Stimulated activated CD8-positive, alpha-beta memory T cell treated with anti-CD3 and anti-CD28 coated beads, Interleukin-12 subunit alpha, Interleukin-12 subunit beta, amount 100 ng/mL, for 4 hours (primary cell): ENCODE data around the gene PRKCB.

Experiments used
- DNase-seq: peaks from one replicate; pipeline ENCODE4 v3.0.0-alpha.2; 2020; ENCODE audit warnings: low read depth

Gene PRKCB

DNA sequence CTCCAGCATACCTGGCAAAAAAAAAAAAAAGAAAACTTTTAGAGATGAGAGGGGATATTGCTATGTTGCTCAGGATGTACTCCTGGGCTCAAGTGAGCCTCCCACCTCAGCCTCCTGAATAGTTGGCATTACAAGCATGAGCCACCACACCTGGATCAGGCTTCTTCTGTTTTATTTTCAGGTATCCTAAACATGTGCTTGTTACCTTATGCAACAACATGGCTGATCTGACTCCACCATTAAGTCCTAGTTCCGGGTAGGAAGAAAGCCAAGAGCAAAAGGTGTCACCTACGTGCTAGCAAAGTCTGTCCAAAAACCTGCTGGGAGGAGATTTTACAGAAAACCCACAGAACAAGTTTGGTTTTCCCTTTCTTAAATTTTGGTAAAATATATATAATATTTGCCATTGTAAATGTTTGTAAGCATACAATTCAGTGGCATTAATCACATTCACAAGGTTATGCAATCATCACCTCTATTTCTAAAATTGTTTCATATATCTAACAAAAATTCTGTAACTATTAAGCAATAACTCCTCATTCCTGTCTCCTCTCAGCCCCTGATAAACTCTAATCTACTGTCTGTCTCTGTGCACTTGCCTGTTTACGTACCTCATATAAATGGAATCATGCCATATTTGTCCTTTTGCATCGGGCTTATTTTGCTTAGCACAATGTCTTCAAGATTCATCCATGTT, 411.3 kb downstream of the PRKCB start:
- no peak for DNase-seq

DNA sequence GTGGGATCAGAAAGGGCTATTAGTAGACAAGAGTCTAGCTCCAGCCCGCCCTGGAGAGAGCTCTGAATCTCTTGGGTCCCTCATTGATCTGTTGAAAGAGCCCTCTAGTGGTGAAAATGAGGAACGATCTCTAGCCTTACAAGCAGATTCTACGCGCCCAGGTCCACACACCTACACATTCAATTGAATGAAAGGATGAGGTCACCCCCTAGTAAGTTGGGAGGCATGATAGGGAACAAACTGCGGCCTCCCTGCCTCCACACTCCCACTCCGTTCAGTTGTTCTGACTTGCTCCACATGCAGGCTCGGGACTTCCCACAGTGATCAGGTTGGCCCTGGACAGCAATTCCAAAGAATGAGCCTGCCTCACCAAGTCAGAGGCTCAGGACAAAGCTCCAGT, 417.4 kb downstream of the PRKCB start:
- DNase-seq: no peak

DNA sequence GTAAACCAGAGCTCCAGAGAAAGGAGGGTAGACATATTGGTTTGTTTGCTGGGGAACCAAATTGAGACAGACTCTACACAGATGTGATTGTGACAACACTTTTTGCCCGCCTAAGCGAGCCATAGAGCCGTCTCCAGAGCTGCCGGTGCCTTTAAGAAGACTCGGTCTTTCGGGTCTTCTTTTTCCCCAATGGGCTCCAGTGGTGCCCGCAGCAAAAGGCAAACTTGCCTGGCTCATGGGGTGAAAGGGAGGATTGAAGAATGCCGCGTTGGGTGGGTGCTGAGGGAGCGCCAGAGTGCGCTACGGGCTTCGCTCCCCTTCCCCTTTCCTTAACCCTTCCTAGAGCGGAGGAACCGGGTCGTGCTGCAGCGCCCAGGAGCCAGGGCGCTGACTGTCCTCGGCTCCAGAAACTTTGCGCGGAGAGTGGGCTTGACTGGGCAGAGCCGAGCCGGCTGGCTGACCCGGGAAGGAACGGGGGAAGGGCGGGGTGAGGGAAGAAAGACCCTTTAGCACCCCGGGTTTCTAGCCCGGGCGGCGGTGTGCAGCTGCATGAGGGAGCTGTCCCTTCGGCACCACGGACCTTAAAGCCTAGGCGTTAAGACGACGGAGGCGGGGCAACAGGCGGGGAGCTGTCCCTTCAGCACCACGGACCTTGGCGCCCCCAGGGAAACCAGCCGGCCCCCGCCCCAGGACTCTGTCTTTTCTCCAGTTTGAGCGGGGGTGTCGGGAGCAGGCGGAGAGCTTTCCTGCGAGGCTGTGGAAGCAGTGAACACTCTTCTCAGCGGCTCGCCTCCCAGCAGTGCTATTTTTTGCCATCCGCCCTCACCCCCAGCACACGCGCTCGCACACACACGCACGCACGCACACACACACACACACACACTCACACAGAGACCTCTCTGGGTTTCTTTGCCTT, 419.9 kb downstream of the PRKCB start, which contains the start of gene CACNG3:
TSS of gene CACNG3 (plus strand) at position 880 of the 916 bp plus-strand sequence. CDS start 420 bp downstream, outside the sequence.
- DNase-seq: no peak

DNA sequence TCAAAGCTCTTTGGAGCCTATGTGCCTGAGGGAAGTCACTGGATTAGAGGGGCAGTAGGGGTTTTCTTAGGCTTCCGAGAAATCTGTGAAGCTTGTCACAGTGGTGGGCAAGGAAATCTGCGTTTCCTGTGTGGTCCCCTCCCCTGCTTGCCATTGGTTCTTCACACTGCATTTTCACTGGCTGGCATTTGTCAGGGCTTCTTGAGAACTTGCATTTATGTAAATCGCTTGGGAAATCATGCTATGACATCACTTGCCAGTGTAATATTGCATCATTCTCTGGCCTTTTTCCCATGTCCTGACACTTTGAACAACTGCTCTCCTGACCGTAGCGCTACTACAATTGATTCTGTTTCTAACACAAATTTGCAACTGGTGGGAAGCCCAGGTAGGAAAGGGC, 422.2 kb downstream of the PRKCB start:
- DNase-seq: no peak

DNA sequence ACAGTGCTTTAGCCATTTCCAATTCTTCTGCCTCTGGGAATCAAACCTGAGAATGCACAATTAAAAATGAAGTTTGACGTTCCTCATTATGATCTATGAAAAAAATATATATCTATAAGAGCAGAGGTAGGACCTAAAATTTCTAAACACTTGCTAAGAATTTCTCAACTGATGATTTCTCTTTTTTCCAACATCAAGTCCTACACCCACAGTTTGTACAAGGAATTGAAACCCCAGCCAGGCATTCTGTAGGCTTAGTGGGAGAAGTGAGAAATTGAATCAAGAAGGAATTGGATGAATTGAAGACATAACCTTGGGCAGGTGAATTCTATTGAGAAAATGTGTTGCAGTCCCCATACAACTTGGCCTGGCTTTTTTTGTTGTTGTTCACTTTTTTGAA, 423.0 kb downstream of the PRKCB start:
- DNase-seq: no peak

DNA sequence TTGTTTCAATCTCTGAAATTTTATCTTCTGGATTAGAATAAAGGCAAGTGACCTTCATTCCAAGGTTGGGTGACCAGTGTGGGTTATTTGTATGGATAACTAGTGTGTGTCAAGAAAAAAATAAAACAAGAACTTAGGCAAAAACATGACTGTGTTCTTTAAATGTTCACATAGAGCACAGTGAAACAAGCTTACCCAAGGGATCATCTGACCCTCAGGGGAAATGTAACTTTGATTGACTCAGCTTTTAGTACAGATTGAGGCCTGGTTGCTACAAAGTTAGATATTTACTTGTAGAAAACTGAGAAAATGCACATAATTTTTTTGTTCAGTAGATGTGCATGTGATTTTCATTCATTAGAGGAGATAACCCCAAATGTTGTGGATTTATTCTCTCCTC, 427.0 kb downstream of the PRKCB start:
- DNase-seq: no peak
